Measurements from ENCODE around the gene LGMN.

- no peak for TF ChIP-seq MAX (IDR thresholded peaks at IDR 0.05)
- no peak for TF ChIP-seq ZBTB7A (IDR thresholded peaks at IDR 0.05; ENCODE audit: low read depth)
- no peak for TF ChIP-seq TAF1 (IDR thresholded peaks at IDR 0.05; ENCODE audit: low read depth)
- no peak for TF ChIP-seq TCF12 (IDR thresholded peaks at IDR 0.05; ENCODE audit: low read depth)
- no peak for TF ChIP-seq USF1 (IDR thresholded peaks at IDR 0.05)
- no peak for TF ChIP-seq YY1 (IDR thresholded peaks at IDR 0.05; ENCODE audit: low read depth)
- TF ChIP-seq EP300 (IDR thresholded peaks at IDR 0.05; ENCODE audit: borderline replicate concordance), result no peak
- TF ChIP-seq CEBPB (IDR thresholded peaks at IDR 0.05), result no peak
Observed at GRCh38 chr14:92768795-92769194, 20.4 kb upstream of the LGMN start.

All from Ishikawa (cell line).